GM12891 (cell line): ENCODE data around the gene SERPINB2.

Experiments used
- DNase-seq: peaks from one replicate; pipeline ENCODE4 v3.0.0; 2011; ENCODE audit warnings: low spot score; ENCODE audit not compliant: insufficient read length
- FAIRE-seq: peaks from 2 replicates; lab custom pipeline; 2011; peaks lifted over from hg19 to GRCh38; lab: Jason Lieb, UNC
- PAX5 ChIP-seq: IDR thresholded peaks from 2 replicates; pipeline ENCODE4 v1.6.1; 2011; ENCODE audit warnings: low read length, moderate library complexity, mild to moderate bottlenecking; ENCODE audit not compliant: insufficient read depth, severe bottlenecking
- POLR2A ChIP-seq: IDR thresholded peaks from 2 replicates; pipeline ENCODE4 v1.6.1; 2011; ENCODE audit warnings: low read depth, low read length, control low read depth
- POLR2AphosphoS5 ChIP-seq: IDR thresholded peaks from 2 replicates; pipeline ENCODE4 v1.6.1; 2011; ENCODE audit warnings: low read depth, low read length, control low read depth
- POU2F2 ChIP-seq: IDR thresholded peaks from 2 replicates; pipeline ENCODE4 v1.6.1; 2011; ENCODE audit warnings: low read depth, mild to moderate bottlenecking, control low read depth, low read length, moderate library complexity
- SPI1 ChIP-seq: IDR thresholded peaks from 2 replicates; pipeline ENCODE4 v1.6.1; 2011; ENCODE audit warnings: low read depth, low read length, control low read depth
- TAF1 ChIP-seq: IDR thresholded peaks from 2 replicates; pipeline ENCODE4 v1.6.1; 2011; ENCODE audit warnings: low read depth, low read length, control low read depth

SERPINB2 gene

GRCh38 chr18:63868546-63868945, 19.0 kb upstream of the SERPINB2 start:
- TF ChIP-seq POLR2A (no peak), PAX5 (no peak), SPI1 (no peak), POU2F2 (no peak), POLR2AphosphoS5 (no peak), TAF1 (no peak)
- no peak for FAIRE-seq
- no peak for DNase-seq

GRCh38 chr18:63869374-63869773, 18.1 kb upstream of the SERPINB2 start:
- FAIRE-seq (no peak), DNase-seq (no peak)
- no peak for TF ChIP-seq TAF1
- no peak for TF ChIP-seq POLR2A
- TF ChIP-seq POU2F2: no peak
- TF ChIP-seq PAX5: no peak
- TF ChIP-seq SPI1: no peak
- TF ChIP-seq POLR2AphosphoS5: no peak

GRCh38 chr18:63869851-63870250, 17.7 kb upstream of the SERPINB2 start:
- no peak for DNase-seq
- TF ChIP-seq SPI1 (no peak), POLR2A (no peak), PAX5 (no peak), POU2F2 (no peak), TAF1 (no peak)
- FAIRE-seq: no peak

GRCh38 chr18:63871836-63872235, 15.7 kb upstream of the SERPINB2 start:
- no peak for FAIRE-seq
- no peak for DNase-seq
- no peak for TF ChIP-seq POLR2AphosphoS5
- TF ChIP-seq SPI1: no peak
- no peak for TF ChIP-seq TAF1
- no peak for TF ChIP-seq PAX5
- no peak for TF ChIP-seq POU2F2
- TF ChIP-seq POLR2A: no peak

GRCh38 chr18:63872586-63872985, 14.9 kb upstream of the SERPINB2 start:
- no peak for TF ChIP-seq TAF1
- TF ChIP-seq PAX5: no peak
- no peak for TF ChIP-seq POLR2AphosphoS5
- TF ChIP-seq POLR2A: no peak
- no peak for TF ChIP-seq SPI1
- TF ChIP-seq POU2F2: no peak
- DNase-seq (no peak), FAIRE-seq (no peak)

GRCh38 chr18:63878343-63878742, 9.2 kb upstream of the SERPINB2 start:
- no peak for DNase-seq
- TF ChIP-seq POU2F2: no peak
- TF ChIP-seq PAX5: no peak
- no peak for TF ChIP-seq POLR2A
- TF ChIP-seq POLR2AphosphoS5: no peak
- TF ChIP-seq TAF1: no peak
- no peak for TF ChIP-seq SPI1
- no peak for FAIRE-seq

- DNase-seq (no peak), FAIRE-seq (no peak)
- no peak for TF ChIP-seq POU2F2
- TF ChIP-seq POLR2A: no peak
- no peak for TF ChIP-seq PAX5
- TF ChIP-seq SPI1: no peak
Measured at GRCh38 chr18:63878925-63879324, 8.6 kb upstream of the SERPINB2 start.

- TF ChIP-seq POLR2A (no peak), POLR2AphosphoS5 (no peak), POU2F2 (no peak), SPI1 (no peak), PAX5 (no peak), TAF1 (no peak)
- DNase-seq (no peak), FAIRE-seq (no peak)
Measured at GRCh38 chr18:63879709-63880108, 7.8 kb upstream of the SERPINB2 start.

DNA sequence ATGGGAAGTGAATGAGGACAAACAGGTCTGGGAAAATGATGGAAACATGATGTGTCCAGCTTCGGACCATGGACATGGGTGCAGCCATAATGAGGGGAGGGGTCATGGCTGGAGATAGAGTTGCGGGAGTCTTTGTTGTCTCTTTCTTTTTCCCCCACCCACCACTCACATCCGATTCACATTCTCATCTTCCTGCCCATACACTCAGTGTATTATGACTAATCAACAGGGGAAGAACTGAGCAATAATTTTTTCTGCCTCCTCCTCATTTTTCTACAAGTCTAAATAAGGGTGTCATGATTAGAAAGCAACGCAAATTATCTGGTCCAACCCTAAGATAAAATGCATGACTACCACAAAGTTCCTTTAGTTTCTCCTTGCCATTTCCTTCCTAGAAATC, 5.7 kb upstream of the SERPINB2 start:
- no peak for TF ChIP-seq POLR2AphosphoS5
- no peak for DNase-seq
- FAIRE-seq: no peak

- no peak for FAIRE-seq
- TF ChIP-seq POLR2AphosphoS5: no peak
- no peak for TF ChIP-seq TAF1
- TF ChIP-seq SPI1: no peak
- TF ChIP-seq POLR2A: no peak
- no peak for TF ChIP-seq PAX5
- no peak for TF ChIP-seq POU2F2
- no peak for DNase-seq
Measured at GRCh38 chr18:63882333-63883141, 5.0 kb upstream of the SERPINB2 start.

DNA sequence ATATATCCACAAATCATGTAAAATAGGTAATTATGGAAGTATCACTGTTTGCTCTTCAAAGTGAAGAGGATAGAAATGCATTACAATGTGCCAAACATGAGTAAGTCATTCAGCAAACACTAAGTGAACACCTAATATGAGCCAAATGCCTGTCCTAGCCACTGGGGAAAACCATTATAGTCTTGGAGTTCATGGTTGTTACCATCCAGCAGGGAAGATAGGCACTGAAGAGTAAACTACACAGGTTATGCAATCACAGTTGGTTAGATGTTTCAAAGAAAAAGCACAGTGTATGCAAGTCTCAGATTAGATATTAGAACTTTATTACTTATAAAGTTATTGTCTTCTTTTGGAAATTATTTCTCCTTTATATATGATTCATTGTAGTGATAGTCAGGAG, 3.9 kb upstream of the SERPINB2 start:
- FAIRE-seq (no peak), DNase-seq (no peak)
- TF ChIP-seq SPI1 (no peak), PAX5 (no peak), POU2F2 (no peak), TAF1 (no peak), POLR2AphosphoS5 (no peak), POLR2A (no peak)
